Endodermal cell (in vitro differentiated cells): ENCODE data around the gene DPYSL3. TPM values are rescaled to one million over a fixed set of nuclear protein-coding genes. Genes with fewer than 3 reads are reported as not detected.

Experiments used
- DNase-seq: peaks from one replicate; pipeline ENCODE4 v3.0.0-alpha.2; 2017
- H3K27ac ChIP-seq: 2 replicates; pipeline ENCODE4 v1.5.1; 2013; ENCODE audit warnings: mild to moderate bottlenecking, low read depth, low read length, moderate library complexity
- H3K27me3 ChIP-seq: 2 replicates; pipeline ENCODE4 v1.6.1; 2013; ENCODE audit warnings: mild to moderate bottlenecking, low read length, moderate library complexity; ENCODE audit not compliant: insufficient read depth, control insufficient read depth, poor library complexity, severe bottlenecking
- H3K36me3 ChIP-seq: 2 replicates; pipeline ENCODE4 v1.7.0; 2013; ENCODE audit warnings: mild to moderate bottlenecking, low read length, moderate library complexity; ENCODE audit not compliant: control insufficient read depth, insufficient read depth
- H3K4me1 ChIP-seq: one replicate; pipeline ENCODE4 v1.7.0; 2013; ENCODE audit warnings: low read length; ENCODE audit not compliant: control insufficient read depth, insufficient read depth
- H3K4me3 ChIP-seq: 2 replicates; pipeline ENCODE4 v1.5.1; 2013; ENCODE audit warnings: mild to moderate bottlenecking, low read length, moderate library complexity
- H3K9ac ChIP-seq: 2 replicates; pipeline ENCODE4 v1.6.1; 2013; ENCODE audit warnings: mild to moderate bottlenecking, low read length, moderate library complexity; ENCODE audit not compliant: poor library complexity, severe bottlenecking; ENCODE audit errors: extremely low read depth
- H3K9me3 ChIP-seq: 2 replicates; pipeline ENCODE4 v1.6.1; 2013; ENCODE audit warnings: mild to moderate bottlenecking, low read length, moderate library complexity; ENCODE audit not compliant: control insufficient read depth
- H3K27ac Mint-ChIP-seq: 2 replicates; pipeline ENCODE4 v1.8.0; 2020; ENCODE audit warnings: mixed read lengths
- H3K27me3 Mint-ChIP-seq: 2 replicates; pipeline ENCODE4 v1.8.0; 2021; ENCODE audit warnings: mild to moderate bottlenecking, mixed read lengths; ENCODE audit not compliant: insufficient read depth
- H3K36me3 Mint-ChIP-seq: 2 replicates; pipeline ENCODE4 v1.8.0; 2020; ENCODE audit warnings: low read depth, mixed read lengths
- H3K4me1 Mint-ChIP-seq: 2 replicates; pipeline ENCODE4 v1.8.0; 2020; ENCODE audit warnings: mixed read lengths
- H3K4me3 Mint-ChIP-seq: 2 replicates; pipeline ENCODE4 v1.8.0; 2020; ENCODE audit warnings: mild to moderate bottlenecking, moderate library complexity, mixed read lengths
- H3K9me3 Mint-ChIP-seq: 2 replicates; pipeline ENCODE4 v1.8.0; 2020; ENCODE audit warnings: mild to moderate bottlenecking, mixed read lengths
- CTCF ChIP-seq: fragments of 200-600 bp; sonication (generic); conservative IDR thresholded peaks from 2 replicates; pipeline ENCODE4 v1.5.0; 2021; ENCODE audit warnings: antibody characterized with exemption, mild to moderate bottlenecking
- WGBS, 2 experiments: methylation state at CpG; one replicate each; pipeline versions ENCODE4 v1.1.5 to v1.1.7; 2013; ENCODE audit warnings: missing lambda C conversion rate in 2 of 2, mixed read lengths in 1 of 2; ENCODE audit not compliant: insufficient coverage in 1 of 2, insufficient read length in 1 of 2; 5-methylcytosine and 5-hydroxymethylcytosine counted together
- total RNA-seq, 2 donors: library from RNA; stranded (reverse); fragmentation: NEBNext Ultra II Directional in 1 of 2; extraction: Animal tissue kit (Norgen Biotek cat#: 25700) in 1 of 2; gene quantifications; 2 replicates in 1 of 2; 3 replicates in 1 of 2; pipeline ENCODE4 v1.2.1, GENCODE V29; 2021

The DPYSL3 gene
- total RNA-seq, 2 donors from 2014 or later = 76.3 to 98.6 TPM

- H3K27ac Mint-ChIP-seq = no peak overlapping the region
- Histone ChIP-seq H3K27me3 (no peaks in the 10 kb centered on the region), H3K9me3 (no peaks in the 10 kb centered on the region), H3K27ac (peak overlapping the region; percentile 61), H3K9ac (no peak overlapping the region), H3K36me3 (no peaks in the 10 kb centered on the region), H3K4me1 (peaks cover 3% of the 10 kb centered on the region), H3K4me3 (no peak overlapping the region)
- H3K4me1 Mint-ChIP-seq = peaks cover 39% of the 10 kb centered on the region
- DNase-seq = no peak
- no peak for TF ChIP-seq CTCF
- H3K4me3 Mint-ChIP-seq = no peak overlapping the region
- no peaks in the 10 kb centered on the region for H3K9me3 Mint-ChIP-seq
- 87 to 94% methylated on average over 3 to 5 of the region's 5 CpGs for WGBS, 2 experiments
- H3K27me3 Mint-ChIP-seq = no peaks in the 10 kb centered on the region
- no peaks in the 10 kb centered on the region for H3K36me3 Mint-ChIP-seq
Measured at GRCh38 chr5:147483961-147484707, 25.7 kb downstream of the DPYSL3 start.

GRCh38 chr5:147483188-147483790 lies 26.6 kb downstream of the DPYSL3 start:
- no peaks in the 10 kb centered on the region for H3K9me3 ChIP-seq
- H3K4me3 ChIP-seq = no peak overlapping the region
- no peak overlapping the region for H3K4me3 Mint-ChIP-seq
- H3K36me3 ChIP-seq = no peaks in the 10 kb centered on the region
- no peaks in the 10 kb centered on the region for H3K27me3 Mint-ChIP-seq
- 89 to 98% methylated on average over 4 to 5 of the region's 5 CpGs for WGBS, 2 experiments
- H3K4me1 Mint-ChIP-seq = peaks cover 39% of the 10 kb centered on the region
- H3K36me3 Mint-ChIP-seq = no peaks in the 10 kb centered on the region
- no peak overlapping the region for H3K9ac ChIP-seq
- no peak for TF ChIP-seq CTCF
- DNase-seq = no peak
- H3K9me3 Mint-ChIP-seq = no peaks in the 10 kb centered on the region
- H3K27me3 ChIP-seq = no peaks in the 10 kb centered on the region
- no peak overlapping the region for H3K27ac ChIP-seq
- H3K4me1 ChIP-seq = peaks cover 5% of the 10 kb centered on the region
- no peak overlapping the region for H3K27ac Mint-ChIP-seq

GRCh38 chr5:147482706-147483180 lies 27.1 kb downstream of the DPYSL3 start:
- Mint-ChIP-seq H3K4me1 (peaks cover 39% of the 10 kb centered on the region), H3K27ac (peak overlapping the region; percentile 16), H3K36me3 (no peaks in the 10 kb centered on the region), H3K4me3 (no peak overlapping the region), H3K27me3 (no peaks in the 10 kb centered on the region), H3K9me3 (no peaks in the 10 kb centered on the region)
- Histone ChIP-seq H3K4me1 (peaks cover 5% of the 10 kb centered on the region), H3K9me3 (no peaks in the 10 kb centered on the region), H3K9ac (no peak overlapping the region), H3K27me3 (no peaks in the 10 kb centered on the region), H3K4me3 (no peak overlapping the region), H3K27ac (no peak overlapping the region), H3K36me3 (no peaks in the 10 kb centered on the region)
- WGBS, 2 experiments = 87 to 94% methylated on average over 3 to 7 of the region's 7 CpGs
- no peak for DNase-seq
- TF ChIP-seq CTCF = no peak
